SU-DHL-6 (cell line): ENCODE data around the gene TMEM35B.

ENCODE experiments used
- EZH2phosphoT487 ChIP-seq: fragments of 200-600 bp; sonication (generic), shearing (Covaris generic); conservative IDR thresholded peaks from 2 replicates; pipeline ENCODE4 v1.6.1; 2018; ENCODE audit warnings: mild to moderate bottlenecking, antibody characterized with exemption, low read length, moderate library complexity, mixed read lengths
- TF ChIP-seq, protein P1 (sequence below): fragments of 200-600 bp; sonication (generic); IDR thresholded peaks from one replicate; pipeline ENCODE4 v1.5.1; 2017; ENCODE audit warnings: antibody characterized with exemption, mild to moderate bottlenecking, low read length, moderate library complexity; ENCODE audit not compliant: insufficient read depth, poor library complexity, severe bottlenecking

DNA sequence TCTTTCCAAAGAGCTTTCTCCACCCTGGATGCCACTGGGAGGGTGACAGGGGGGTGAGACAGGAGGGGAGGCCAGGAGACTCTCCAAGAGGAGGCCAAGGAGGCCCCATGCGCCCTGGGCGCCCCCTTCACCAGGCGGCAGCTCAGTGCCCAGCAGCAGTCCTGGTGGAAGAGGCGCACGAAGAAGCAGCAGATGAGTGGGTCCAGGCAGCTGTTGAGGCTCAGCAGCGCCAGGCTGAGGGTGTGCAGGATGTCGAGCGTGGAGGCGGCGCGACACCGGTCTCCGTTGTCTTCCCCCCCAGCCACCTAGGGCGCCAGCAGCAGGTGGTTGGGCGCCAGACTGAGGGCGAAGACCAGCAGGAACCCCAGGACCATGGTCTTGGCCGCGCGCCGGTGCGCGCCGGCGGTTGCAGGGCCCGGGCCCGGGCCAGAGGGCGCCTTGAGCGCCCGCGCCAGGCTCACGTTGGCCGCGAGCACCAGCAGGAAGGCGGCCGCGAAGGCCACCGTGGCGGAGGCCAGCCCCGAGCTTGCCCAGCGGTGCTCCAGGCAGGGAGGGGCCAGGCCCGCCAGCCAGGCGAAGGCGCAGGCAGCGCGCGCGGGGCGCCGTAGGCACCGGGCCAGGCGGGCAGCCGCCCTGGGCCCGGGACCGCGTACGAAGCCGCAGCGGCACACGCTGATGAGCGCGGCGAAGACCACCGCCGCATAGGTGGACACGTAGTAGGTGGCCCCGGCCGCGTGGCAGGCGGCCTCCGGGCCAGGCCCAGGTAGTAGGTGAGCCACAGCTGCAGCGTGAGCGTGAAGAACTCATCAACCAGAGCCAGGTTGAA lies 8.6 kb downstream of the TMEM35B start:
- TF ChIP-seq, protein P1, sequence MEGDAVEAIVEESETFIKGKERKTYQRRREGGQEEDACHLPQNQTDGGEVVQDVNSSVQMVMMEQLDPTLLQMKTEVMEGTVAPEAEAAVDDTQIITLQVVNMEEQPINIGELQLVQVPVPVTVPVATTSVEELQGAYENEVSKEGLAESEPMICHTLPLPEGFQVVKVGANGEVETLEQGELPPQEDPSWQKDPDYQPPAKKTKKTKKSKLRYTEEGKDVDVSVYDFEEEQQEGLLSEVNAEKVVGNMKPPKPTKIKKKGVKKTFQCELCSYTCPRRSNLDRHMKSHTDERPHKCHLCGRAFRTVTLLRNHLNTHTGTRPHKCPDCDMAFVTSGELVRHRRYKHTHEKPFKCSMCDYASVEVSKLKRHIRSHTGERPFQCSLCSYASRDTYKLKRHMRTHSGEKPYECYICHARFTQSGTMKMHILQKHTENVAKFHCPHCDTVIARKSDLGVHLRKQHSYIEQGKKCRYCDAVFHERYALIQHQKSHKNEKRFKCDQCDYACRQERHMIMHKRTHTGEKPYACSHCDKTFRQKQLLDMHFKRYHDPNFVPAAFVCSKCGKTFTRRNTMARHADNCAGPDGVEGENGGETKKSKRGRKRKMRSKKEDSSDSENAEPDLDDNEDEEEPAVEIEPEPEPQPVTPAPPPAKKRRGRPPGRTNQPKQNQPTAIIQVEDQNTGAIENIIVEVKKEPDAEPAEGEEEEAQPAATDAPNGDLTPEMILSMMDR: no peak
- TF ChIP-seq EZH2phosphoT487: no peak
